HL-60 (cell line): ENCODE data around the gene MROH2A.

ENCODE experiments used
- DNase-seq, 2 experiments: peaks; one replicate each; pipeline ENCODE4 v3.0.0-alpha.2; 2010 to 2020; ENCODE audit warnings: low read depth in 1 of 2, low spot score in 1 of 2
- H3K27ac ChIP-seq: fragments of 250-450 bp; sonication (Bioruptor Pico); replicated peaks from 2 replicates; pipeline ENCODE4 v1.5.1; 2020; ENCODE audit warnings: mild to moderate bottlenecking, moderate library complexity
- H3K27me3 ChIP-seq: fragments of 250-450 bp; sonication (Bioruptor Pico); 2 replicates; pipeline ENCODE4 v1.5.1; 2021; ENCODE audit warnings: mild to moderate bottlenecking, moderate library complexity; ENCODE audit not compliant: insufficient read depth, poor library complexity, severe bottlenecking
- H3K4me3 ChIP-seq: replicated peaks from 2 replicates; pipeline ENCODE4 v1.5.1; 2011; ENCODE audit warnings: mild to moderate bottlenecking, control low read depth, low read length; ENCODE audit not compliant: insufficient read depth
- GABPA ChIP-seq: IDR thresholded peaks from 2 replicates; pipeline ENCODE4 v1.6.1; 2012; ENCODE audit warnings: low read depth
- POLR2AphosphoS5 ChIP-seq: IDR thresholded peaks from 2 replicates; pipeline ENCODE4 v1.6.1; 2012; ENCODE audit warnings: low read depth
- SPI1 ChIP-seq: IDR thresholded peaks from 2 replicates; pipeline ENCODE4 v1.6.1; 2012; ENCODE audit warnings: low read depth, mild to moderate bottlenecking, borderline replicate concordance
- TF ChIP-seq, protein P1 (sequence below): IDR thresholded peaks from one replicate; pipeline ENCODE4 v1.5.1; 2011; ENCODE audit warnings: low read length, control low read depth, inconsistent platforms; ENCODE audit not compliant: insufficient read depth
- TF ChIP-seq, protein P2 (sequence below): IDR thresholded peaks from 2 replicates; pipeline ENCODE4 v1.6.1; 2012; ENCODE audit warnings: low read depth; ENCODE audit not compliant: insufficient replicate concordance

MROH2A gene

DNA sequence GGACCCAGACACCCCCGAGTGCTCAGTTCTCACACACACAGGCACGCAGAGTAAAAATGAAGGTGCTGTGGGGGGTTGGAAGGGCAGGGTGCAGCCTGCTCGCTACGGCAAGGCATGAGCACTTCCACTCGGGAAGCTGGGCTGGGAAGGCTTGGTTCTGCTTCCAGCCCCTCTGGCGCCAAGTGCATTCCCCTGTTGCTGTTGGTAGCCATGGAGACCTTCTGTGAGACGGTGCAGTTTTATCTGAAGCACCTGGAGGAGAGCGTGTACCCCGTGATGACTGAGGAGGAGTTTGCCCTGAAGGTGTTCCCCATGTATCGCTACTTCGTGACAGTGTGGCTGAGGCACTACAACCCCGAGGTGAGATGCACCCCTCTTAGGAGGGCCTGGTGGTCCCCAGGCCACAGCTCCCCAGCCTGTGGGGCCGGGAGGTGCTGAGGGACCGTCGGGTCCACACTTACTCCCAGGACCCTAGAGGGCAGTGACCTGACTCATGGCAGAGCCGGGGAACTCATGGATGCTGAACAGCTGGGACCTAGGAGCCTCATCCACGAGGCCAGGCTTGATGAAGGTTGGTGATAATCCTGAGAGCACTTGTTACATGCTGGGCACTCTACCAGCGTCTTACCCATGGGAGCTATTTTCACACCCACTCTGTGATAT is 15.5 kb downstream of the MROH2A start:
- TF ChIP-seq, protein P1, sequence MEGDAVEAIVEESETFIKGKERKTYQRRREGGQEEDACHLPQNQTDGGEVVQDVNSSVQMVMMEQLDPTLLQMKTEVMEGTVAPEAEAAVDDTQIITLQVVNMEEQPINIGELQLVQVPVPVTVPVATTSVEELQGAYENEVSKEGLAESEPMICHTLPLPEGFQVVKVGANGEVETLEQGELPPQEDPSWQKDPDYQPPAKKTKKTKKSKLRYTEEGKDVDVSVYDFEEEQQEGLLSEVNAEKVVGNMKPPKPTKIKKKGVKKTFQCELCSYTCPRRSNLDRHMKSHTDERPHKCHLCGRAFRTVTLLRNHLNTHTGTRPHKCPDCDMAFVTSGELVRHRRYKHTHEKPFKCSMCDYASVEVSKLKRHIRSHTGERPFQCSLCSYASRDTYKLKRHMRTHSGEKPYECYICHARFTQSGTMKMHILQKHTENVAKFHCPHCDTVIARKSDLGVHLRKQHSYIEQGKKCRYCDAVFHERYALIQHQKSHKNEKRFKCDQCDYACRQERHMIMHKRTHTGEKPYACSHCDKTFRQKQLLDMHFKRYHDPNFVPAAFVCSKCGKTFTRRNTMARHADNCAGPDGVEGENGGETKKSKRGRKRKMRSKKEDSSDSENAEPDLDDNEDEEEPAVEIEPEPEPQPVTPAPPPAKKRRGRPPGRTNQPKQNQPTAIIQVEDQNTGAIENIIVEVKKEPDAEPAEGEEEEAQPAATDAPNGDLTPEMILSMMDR: no peak
- no peak for TF ChIP-seq POLR2AphosphoS5
- TF ChIP-seq, protein P2, sequence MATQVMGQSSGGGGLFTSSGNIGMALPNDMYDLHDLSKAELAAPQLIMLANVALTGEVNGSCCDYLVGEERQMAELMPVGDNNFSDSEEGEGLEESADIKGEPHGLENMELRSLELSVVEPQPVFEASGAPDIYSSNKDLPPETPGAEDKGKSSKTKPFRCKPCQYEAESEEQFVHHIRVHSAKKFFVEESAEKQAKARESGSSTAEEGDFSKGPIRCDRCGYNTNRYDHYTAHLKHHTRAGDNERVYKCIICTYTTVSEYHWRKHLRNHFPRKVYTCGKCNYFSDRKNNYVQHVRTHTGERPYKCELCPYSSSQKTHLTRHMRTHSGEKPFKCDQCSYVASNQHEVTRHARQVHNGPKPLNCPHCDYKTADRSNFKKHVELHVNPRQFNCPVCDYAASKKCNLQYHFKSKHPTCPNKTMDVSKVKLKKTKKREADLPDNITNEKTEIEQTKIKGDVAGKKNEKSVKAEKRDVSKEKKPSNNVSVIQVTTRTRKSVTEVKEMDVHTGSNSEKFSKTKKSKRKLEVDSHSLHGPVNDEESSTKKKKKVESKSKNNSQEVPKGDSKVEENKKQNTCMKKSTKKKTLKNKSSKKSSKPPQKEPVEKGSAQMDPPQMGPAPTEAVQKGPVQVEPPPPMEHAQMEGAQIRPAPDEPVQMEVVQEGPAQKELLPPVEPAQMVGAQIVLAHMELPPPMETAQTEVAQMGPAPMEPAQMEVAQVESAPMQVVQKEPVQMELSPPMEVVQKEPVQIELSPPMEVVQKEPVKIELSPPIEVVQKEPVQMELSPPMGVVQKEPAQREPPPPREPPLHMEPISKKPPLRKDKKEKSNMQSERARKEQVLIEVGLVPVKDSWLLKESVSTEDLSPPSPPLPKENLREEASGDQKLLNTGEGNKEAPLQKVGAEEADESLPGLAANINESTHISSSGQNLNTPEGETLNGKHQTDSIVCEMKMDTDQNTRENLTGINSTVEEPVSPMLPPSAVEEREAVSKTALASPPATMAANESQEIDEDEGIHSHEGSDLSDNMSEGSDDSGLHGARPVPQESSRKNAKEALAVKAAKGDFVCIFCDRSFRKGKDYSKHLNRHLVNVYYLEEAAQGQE: no peak
- H3K27me3 ChIP-seq: no peaks in the 10 kb centered on the region
- H3K27ac ChIP-seq: no peak overlapping the region

DNA sequence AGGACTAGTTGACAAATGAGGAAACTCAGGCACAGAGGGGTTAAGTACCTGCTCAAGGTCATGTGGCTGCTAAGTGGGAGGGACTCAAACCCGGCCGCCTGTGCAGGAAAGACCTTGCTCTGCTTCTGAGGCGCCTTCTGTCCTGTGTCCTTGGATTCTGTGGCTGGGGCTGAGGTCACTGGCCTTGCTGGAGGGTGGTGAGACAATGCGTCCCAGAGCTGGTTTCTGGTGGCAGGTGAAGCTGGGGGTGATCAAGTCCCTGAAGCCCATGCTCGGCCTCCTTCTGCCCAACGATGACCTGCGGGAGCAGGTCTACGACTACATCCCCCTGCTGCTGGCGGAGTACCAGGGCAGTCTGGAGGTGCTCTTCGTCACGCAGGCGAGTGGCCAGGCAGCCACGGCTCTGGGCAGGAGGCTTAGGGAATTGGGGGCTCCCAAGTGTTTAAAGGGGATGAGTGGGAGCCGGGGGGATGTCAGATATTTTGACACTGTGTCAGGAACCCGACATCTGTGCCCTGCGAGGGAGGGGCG is 16.1 kb downstream of the MROH2A start:
- no peak overlapping the region for H3K27ac ChIP-seq
- TF ChIP-seq, protein P2: no peak
- TF ChIP-seq SPI1 (no peak), POLR2AphosphoS5 (no peak), GABPA (no peak)
- TF ChIP-seq, protein P1: no peak
- H3K4me3 ChIP-seq: no peak overlapping the region
- no peaks in the 10 kb centered on the region for H3K27me3 ChIP-seq
- no peak for DNase-seq

More for the DNA sequence above, 15.5 kb downstream of the MROH2A start:
- DNase-seq: no peak
- no peak overlapping the region for H3K4me3 ChIP-seq

DNA sequence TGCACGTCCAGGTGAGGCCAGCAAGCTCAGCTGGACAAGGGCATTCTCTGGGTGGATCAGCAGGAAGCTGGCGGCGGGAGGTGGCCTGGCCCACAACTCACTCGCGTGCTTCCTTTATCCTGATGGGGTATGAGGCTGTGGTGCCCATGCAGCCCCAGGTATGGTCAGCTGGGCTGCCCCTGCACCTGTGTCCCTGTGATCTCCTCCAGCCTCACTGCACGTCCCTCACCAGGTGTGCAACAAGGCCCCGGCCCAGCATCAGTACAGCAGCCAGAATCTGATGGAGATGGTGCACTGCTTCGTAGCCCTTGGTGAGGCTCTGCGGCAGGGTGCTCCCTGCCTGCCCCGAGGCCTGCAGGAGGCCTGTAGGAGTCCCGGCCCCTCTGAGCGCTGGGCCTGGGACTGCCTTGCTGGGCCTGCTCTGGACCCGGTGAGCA is 17.6 kb downstream of the MROH2A start:
- DNase-seq: no peak
- Histone ChIP-seq H3K27me3 (no peaks in the 10 kb centered on the region), H3K4me3 (no peak overlapping the region), H3K27ac (no peak overlapping the region)
- TF ChIP-seq GABPA (no peak), SPI1 (no peak), POLR2AphosphoS5 (no peak)
- TF ChIP-seq, protein P2: no peak
- TF ChIP-seq, protein P1: no peak
